Mucosa of gallbladder (tissue), 1 donor: ENCODE data around the gene KIF1A. TPM values are rescaled to one million over a fixed set of nuclear protein-coding genes. Genes with fewer than 3 reads are reported as not detected.

ENCODE experiments used
- DNase-seq: peaks from one replicate; pipeline ENCODE4 v3.0.0-alpha.2; 2020; ENCODE audit warnings: low spot score
- total RNA-seq: library from RNA; stranded (reverse); gene quantifications from one replicate; pipeline ENCODE4 v1.2.1, GENCODE V29; 2021
- donor health status: DM: no; HTN: no; CAD: no.

KIF1A gene
- total RNA-seq, 1 donor from 2014 or later, result 1.6 TPM

DNA sequence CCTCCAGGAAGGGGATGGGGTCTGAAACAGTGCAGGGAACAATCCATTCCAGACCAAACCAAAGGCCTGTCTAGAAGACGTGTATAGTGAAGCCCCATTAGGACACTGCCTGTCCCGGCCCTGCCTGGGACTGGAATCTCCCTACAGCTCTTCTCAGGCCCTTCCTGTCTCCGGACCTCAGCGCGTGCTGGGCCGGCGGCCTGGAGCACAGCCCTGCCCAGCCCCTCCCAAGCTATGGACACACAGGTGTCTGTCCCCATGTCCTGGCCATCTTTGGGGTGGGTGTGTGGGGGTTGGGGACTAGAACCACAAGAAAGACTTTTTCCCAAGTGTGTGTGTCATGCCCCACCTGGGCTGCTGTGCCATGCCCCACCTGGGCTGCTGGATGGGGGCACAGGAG lies 51.8 kb downstream of the KIF1A start:
- no peak for DNase-seq

DNA sequence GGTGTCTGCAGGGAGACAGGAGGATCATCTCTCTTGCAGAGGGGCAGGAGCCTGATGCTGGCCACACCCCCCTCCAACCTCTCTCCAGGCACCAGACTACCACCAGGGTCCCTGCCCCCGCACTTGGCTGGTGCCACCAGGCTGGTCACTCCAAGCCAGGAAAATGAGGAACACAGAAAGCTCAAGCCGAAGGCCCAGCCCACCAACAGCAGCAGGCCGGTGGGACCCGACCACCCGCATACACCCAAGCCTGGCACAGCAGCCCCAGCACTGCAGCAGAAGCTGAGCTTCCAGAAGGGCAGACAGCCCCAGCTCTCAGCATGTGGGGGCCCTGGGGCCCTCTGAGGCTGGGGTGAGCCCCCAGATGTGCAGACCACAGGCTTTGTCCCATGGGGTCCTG lies 52.7 kb downstream of the KIF1A start:
- no peak for DNase-seq

GRCh38 chr2:240766072-240766471 lies 53.9 kb downstream of the KIF1A start:
- no peak for DNase-seq

DNA sequence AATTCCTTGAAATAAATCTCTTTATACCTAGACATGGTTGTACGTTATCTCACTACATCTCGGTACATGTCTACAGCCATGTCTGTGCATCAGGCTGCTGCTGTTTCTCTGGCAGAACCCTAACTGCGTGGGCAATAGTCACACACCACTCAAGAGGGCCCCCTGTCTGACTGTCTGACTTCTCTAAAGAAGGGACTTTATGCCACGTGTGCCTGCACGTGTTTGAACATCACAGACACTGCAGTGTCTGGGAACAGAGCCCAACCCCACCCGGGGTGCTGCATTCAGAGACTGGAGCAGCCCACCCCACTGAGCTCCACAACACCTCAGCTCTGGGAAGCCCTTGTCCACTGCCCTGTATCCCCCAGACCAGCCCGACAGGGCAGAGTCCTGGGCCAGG lies 55.0 kb downstream of the KIF1A start:
- DNase-seq, result no peak

GRCh38 chr2:240764605-240765004 lies 55.4 kb downstream of the KIF1A start:
- no peak for DNase-seq

DNA sequence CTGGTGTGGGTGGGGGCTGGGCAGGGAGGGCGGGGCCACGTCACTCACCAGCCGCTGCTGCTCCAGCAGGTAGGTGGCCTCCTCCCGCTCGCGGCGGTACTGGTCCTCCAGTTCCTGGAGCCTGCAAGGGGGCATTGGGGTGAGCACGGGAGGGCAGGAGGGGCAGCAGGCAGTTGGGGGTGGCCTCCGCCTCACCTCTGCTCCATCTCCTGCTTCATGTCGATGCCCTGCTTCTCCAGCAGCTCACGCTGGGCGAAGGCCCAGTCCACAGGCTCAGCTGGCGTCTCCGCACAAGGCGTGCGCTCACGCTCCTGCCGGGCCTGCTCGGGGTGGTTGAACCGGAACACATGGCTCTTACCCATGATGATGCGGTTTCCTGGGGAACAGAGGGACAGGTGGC lies 57.0 kb downstream of the KIF1A start:
- DNase-seq, result no peak

DNA sequence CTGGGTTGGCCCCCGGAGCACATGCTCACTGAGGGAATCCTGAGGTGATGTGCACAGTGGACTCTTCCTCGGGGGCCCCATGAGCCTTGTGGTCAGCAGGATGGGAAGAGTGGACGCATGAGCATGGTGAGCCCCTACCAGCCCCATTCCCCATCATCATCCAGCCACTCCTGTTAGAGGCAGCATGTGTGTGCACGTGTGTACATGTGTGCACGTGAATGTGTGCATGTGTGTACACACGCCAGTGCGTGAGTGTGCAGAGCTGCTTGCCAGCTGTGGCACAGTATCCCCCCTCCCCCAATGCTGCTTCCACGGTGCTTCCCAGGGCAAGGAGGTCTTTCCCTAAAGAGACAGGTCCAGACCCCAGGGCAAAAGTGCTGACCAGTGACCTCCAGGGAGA lies 57.8 kb downstream of the KIF1A start:
- no peak for DNase-seq

DNA sequence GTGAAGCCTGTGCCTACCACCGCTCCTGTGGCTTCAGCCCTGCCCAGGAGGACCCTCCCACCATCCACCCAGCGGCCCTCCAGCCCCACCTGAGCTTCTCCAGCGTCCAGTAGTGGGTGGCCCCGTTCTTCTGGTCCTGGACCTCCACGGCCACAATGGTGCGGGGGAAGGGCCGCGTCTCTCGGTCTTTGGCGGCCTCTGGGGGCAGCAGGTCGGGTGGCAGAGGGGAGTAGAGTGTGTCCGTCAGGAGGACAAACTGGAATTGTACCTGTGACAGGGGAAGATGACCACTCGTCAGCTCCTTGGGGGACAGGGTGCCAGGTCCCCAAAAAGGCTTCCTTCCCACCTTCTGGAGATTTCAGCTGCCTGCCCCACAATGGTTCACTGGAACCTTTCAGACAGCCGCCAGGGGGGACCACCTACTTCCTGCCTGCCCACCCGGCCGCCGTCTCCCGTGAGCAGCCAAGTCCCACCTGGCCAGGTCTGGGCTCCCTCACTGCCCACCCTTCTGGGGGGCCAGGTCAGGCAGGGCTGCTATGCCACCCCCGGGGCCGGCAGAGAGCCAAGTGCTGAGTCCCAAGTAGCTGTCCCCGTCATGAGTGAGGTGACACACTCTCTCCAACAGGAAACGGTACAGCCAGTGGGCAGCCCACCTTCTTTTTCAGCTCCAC lies 59.3 kb downstream of the KIF1A start:
- DNase-seq, result no peak

GRCh38 chr2:240760121-240760520 lies 59.9 kb downstream of the KIF1A start:
- DNase-seq, result no peak

DNA sequence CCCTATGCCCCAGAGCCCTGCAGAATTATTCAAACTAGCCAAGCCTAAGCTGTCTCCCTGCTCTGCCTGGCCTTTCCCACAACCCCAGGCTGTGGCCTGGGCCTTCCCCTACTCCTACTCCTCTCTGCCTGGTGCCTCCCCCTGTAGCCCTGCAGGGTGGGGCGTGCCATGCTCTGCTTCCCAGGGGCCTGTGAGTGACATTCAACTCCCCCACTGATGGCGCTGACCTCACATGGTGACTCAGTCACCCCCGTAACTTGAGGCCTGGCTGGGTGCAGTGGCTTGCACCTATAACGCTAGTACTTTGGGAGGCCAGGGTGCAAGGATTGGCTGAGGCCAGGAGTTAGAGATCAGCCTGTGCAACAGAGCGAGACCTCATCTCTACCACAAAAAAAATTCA lies 60.6 kb downstream of the KIF1A start:
- no peak for DNase-seq

DNA sequence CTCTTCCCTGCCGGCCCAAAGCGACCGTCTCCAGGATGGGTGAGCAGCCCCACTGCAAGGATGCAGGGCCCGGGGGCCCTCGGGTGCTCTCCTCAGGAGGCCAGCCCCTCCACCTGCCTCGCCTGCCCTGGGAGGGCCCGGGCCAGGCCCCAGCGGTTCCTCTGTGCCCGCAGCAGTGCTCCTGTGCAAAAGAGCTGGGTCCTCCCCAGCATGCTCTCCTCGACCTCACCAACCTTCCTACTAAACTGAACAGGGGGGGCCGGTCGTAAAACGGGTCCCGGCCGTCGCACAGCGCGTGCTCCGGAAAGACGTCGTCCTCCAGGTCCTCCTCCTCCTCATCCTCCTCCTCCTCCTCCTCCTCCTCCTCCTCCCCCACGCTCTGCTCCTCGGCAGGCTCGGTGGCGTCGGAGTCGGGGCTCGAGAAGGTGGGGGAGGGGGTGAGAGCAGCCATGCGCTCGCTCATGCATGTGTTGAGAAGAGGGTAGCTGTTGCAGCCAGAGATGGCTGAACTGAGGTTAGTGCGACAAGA lies 62.9 kb downstream of the KIF1A start:
- no peak for DNase-seq

DNA sequence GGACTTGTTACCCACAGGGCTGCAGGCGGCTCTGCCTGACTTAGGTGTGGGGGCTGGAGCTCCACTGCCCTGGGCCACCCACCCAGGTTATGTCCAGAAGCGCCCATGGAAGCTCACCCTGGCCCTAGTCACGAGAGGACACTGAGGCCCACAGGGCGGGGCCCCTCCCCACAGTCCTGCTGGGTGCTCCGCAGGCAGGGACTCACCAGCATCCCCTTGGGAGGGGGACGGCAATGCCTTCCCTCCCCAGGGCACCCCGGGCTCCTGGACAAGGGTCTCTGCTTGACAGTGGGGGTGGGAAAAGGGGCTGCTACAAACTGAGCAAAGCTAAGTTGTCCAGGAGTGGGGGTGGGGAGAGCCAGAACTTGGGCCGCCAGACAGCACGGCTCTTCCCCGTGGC lies 67.8 kb downstream of the KIF1A start:
- no peak for DNase-seq

- DNase-seq, result no peak
These were observed 69.6 kb downstream of the KIF1A start for GRCh38 chr2:240750409-240750808.

GRCh38 chr2:240749516-240749915 lies 70.5 kb downstream of the KIF1A start:
- DNase-seq, result no peak

GRCh38 chr2:240747256-240747655 lies 72.8 kb downstream of the KIF1A start:
- DNase-seq, result no peak

DNA sequence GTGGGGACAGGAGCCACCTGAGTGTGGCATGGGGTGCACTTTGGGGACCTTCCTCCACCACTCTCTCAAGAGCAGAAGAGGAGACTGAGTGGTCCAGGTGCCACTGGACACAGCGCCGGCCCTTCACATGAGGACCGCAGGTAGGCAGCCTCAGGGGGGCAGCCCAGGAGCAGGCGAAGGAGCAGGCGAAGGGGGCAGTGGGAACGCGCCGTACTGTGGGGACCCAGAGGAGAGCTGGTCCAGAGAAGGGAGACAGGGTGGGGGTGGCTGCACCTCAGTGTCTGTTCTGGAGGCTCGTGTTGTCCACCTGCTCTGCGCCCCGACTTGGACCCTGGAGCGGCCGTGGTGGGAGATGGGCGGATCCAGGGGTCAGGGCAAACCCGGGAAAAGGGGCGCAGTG lies 73.3 kb downstream of the KIF1A start:
- DNase-seq, result no peak

DNA sequence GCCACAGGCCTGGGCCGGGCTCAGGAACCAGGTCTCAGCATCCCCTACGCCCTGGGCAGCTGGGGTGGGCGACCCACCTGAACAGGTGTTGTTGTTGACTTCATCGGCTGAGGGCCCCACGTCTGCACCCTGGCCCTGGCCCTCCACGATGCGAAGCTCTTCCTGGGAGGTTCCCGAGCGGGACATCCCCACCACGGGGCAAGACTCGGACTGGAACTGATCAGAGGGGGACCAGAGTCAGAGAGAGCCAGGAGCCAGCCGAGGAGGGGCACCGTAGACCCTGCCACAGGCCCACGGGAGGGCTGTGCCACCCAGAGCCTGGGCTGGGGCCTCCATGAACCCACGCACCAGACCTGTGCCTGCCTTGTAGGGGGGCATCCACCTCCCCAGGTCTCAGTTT lies 74.1 kb downstream of the KIF1A start:
- no peak for DNase-seq

DNA sequence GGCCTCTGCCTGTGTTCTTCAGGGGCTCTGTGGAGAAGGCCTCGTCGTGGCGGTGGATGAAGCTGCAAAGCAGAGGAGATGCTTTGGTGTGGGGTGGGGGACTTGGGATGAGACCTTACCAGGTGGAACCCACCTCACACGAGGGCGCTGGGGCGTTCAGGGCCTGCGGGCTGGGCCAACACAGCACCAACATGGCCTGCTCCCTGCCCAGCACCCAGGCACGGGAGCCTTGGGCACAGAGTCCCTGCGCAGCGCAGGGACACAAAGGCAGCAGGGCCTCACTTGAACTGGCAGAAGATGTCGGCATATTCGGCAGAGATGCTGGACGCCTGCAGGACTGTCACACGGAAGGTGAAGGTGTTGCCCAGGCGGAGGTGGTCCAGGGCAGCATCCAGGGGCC lies 74.6 kb downstream of the KIF1A start:
- DNase-seq, result no peak

- DNase-seq, result no peak
These were observed 77.4 kb downstream of the KIF1A start for GRCh38 chr2:240742602-240743095.

DNA sequence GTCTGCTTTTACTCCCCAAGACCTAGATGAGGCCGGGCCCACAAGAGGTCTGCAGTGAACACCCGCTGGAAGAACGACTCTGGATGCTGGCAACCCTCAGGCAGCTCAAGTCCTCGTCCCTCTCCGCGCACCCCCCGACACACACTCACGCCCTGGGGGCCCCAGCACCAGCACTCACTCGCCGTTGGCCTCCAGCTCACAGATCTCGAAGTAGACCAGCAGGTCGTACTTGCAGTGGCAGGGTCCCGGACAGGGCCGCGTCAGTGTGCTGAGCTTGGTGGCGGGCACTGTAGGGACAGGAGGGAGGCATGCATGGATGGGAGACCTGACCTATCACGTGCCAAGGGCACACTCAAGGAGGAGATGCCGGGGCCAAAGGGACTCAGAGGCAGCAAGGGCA lies 78.9 kb downstream of the KIF1A start:
- DNase-seq, result no peak

GRCh38 chr2:240739797-240740196 lies 80.2 kb downstream of the KIF1A start:
- no peak for DNase-seq

- no peak for DNase-seq
These were observed 82.1 kb downstream of the KIF1A start for GRCh38 chr2:240737958-240738357.

DNA sequence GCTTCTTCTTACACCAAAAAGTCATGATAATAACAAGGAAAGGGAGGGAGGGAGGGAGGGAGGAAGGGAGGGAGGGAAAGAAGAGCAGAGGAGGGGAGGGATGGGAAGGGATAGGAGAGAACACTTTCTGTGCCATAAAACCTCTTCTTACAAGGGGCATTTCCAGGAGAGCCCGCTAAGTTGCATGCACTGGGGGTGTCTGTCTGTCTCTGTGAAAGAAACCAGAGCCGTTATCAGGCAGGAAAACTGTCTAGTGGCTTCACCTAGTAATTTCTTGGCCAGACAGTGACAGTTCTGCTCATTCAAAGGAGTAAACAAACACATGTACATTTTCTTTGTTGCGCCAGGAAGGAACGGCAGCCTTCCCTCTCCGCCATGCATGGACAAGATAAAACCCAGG lies 82.5 kb downstream of the KIF1A start:
- DNase-seq, result no peak
